ENCODE results near the gene PDYN. TPM values are rescaled to one million over a fixed set of nuclear protein-coding genes. Genes with fewer than 3 reads are reported as not detected.

The PDYN gene
- total RNA-seq, 1 experiment from 2014 or later: not detected

- H3K36me3 ChIP-seq (ENCODE audit: insufficient read depth, low read length, poor library complexity, severe bottlenecking): peaks cover 20% of the 10 kb centered on the region
- peaks cover 6% of the 10 kb centered on the region for H3K4me1 ChIP-seq (ENCODE audit: insufficient read depth, low read length, poor library complexity, severe bottlenecking)
- H3K27ac ChIP-seq (ENCODE audit: low read depth, low read length, poor library complexity, severe bottlenecking): no peak overlapping the region
- DNase-seq (ENCODE audit: low spot score): no peak
- H3K27me3 ChIP-seq (replicated peaks; ENCODE audit: insufficient read depth, low read depth, low read length, poor library complexity): no peaks in the 10 kb centered on the region
- intact Hi-C loops (cut with micrococcal nuclease; ENCODE audit: unreplicated experiment): no loop called here
- no peak for TF ChIP-seq EZH2 (IDR thresholded peaks at IDR 0.05; ENCODE audit: borderline replicate concordance, low read depth, low read length, poor library complexity, severe bottlenecking)
- TF ChIP-seq CTCF (conservative IDR thresholded peaks at IDR 0.05; ENCODE audit: low read depth, low read length): no peak
- POLR2A ChIA-PET (ENCODE audit: low non-redundant PET): no interaction called here
- CTCF ChIA-PET: no interaction called here
- H3K9me3 ChIP-seq (ENCODE audit: low read depth, low read length, poor library complexity, severe bottlenecking): no peaks in the 10 kb centered on the region
- H3K4me3 ChIP-seq (ENCODE audit: low read depth, low read length, poor library complexity, severe bottlenecking): no peak overlapping the region
- no TSS peak for BruUV-seq (replicated peaks)
Measured at GRCh38 chr20:1940581-1940980, 53.3 kb downstream of the PDYN start.

DNA sequence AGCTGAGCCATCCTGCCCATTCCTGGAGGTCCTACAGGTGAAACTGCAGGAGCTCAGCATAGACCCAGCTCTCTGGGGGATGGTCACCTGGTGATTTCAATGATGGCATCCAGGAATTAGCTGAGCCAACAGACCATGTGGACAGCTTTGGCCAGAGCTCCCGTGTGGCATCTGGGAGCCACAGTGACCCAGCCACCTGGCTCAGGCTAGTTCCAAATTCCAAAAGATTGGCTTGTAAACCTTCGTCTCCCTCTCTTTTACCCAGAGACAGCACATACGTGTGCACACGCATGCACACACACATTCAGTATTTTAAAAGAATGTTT, 54.6 kb downstream of the PDYN start:
- H3K4me1 ChIP-seq (ENCODE audit: insufficient read depth, low read length, poor library complexity, severe bottlenecking): peaks cover 3% of the 10 kb centered on the region
- TF ChIP-seq EZH2 (IDR thresholded peaks at IDR 0.05; ENCODE audit: borderline replicate concordance, low read depth, low read length, poor library complexity, severe bottlenecking) (no peak), CTCF (conservative IDR thresholded peaks at IDR 0.05; ENCODE audit: low read depth, low read length) (no peak)
- peaks cover 25% of the 10 kb centered on the region for H3K36me3 ChIP-seq (ENCODE audit: insufficient read depth, low read length, poor library complexity, severe bottlenecking)
- H3K27me3 ChIP-seq (replicated peaks; ENCODE audit: insufficient read depth, low read depth, low read length, poor library complexity): no peaks in the 10 kb centered on the region
- ChIA-PET CTCF (no interaction called here), POLR2A (ENCODE audit: low non-redundant PET) (no interaction called here)
- no peak overlapping the region for H3K27ac ChIP-seq (ENCODE audit: low read depth, low read length, poor library complexity, severe bottlenecking)
- intact Hi-C loops (cut with micrococcal nuclease; ENCODE audit: unreplicated experiment): no loop called here
- H3K4me3 ChIP-seq (ENCODE audit: low read depth, low read length, poor library complexity, severe bottlenecking): no peak overlapping the region
- TSS peak; percentile 30 for BruUV-seq (replicated peaks)
- DNase-seq (ENCODE audit: low spot score): no peak
- H3K9me3 ChIP-seq (ENCODE audit: low read depth, low read length, poor library complexity, severe bottlenecking): no peaks in the 10 kb centered on the region

- Histone ChIP-seq H3K9me3 (ENCODE audit: low read depth, low read length, poor library complexity, severe bottlenecking) (no peaks in the 10 kb centered on the region), H3K4me3 (ENCODE audit: low read depth, low read length, poor library complexity, severe bottlenecking) (no peak overlapping the region), H3K27ac (ENCODE audit: low read depth, low read length, poor library complexity, severe bottlenecking) (no peak overlapping the region), H3K4me1 (ENCODE audit: insufficient read depth, low read length, poor library complexity, severe bottlenecking) (peaks cover 6% of the 10 kb centered on the region), H3K36me3 (ENCODE audit: insufficient read depth, low read length, poor library complexity, severe bottlenecking) (peaks cover 30% of the 10 kb centered on the region), H3K27me3 (replicated peaks; ENCODE audit: insufficient read depth, low read depth, low read length, poor library complexity) (no peaks in the 10 kb centered on the region)
- ChIA-PET CTCF (no interaction called here), POLR2A (ENCODE audit: low non-redundant PET) (no interaction called here)
- no TSS peak for BruUV-seq (replicated peaks)
- DNase-seq (ENCODE audit: low spot score): no peak
- no peak for TF ChIP-seq EZH2 (IDR thresholded peaks at IDR 0.05; ENCODE audit: borderline replicate concordance, low read depth, low read length, poor library complexity, severe bottlenecking)
- no peak for TF ChIP-seq CTCF (conservative IDR thresholded peaks at IDR 0.05; ENCODE audit: low read depth, low read length)
- intact Hi-C loops (cut with micrococcal nuclease; ENCODE audit: unreplicated experiment): no loop called here
Measured at GRCh38 chr20:1938464-1939269, 55.2 kb downstream of the PDYN start.
